HTR-8/SVneo (cell line): ENCODE data around the gene PRKG1.

Experiments
- DNase-seq: peaks from one replicate; pipeline ENCODE4 v3.0.0; 2011; ENCODE audit warnings: low spot score, mixed read lengths; ENCODE audit not compliant: insufficient read length
- FAIRE-seq: peaks from 2 replicates; lab custom pipeline; 2011; peaks lifted over from hg19 to GRCh38; lab: Jason Lieb, UNC

The PRKG1 gene

GRCh38 chr10:51109801-51110533 is 35.7 kb downstream of the PRKG1 start:
- FAIRE-seq (no peak), DNase-seq (no peak)

- DNase-seq (no peak), FAIRE-seq (no peak)
Measured at GRCh38 chr10:51112013-51112412, 37.7 kb downstream of the PRKG1 start.

GRCh38 chr10:51113007-51113406 is 38.7 kb downstream of the PRKG1 start:
- FAIRE-seq (no peak), DNase-seq (no peak)

GRCh38 chr10:51117053-51117660 is 42.9 kb downstream of the PRKG1 start:
- FAIRE-seq (no peak), DNase-seq (no peak)

- DNase-seq (no peak), FAIRE-seq (no peak)
Measured at GRCh38 chr10:51117794-51118193, 43.5 kb downstream of the PRKG1 start.

- DNase-seq (no peak), FAIRE-seq (no peak)
Measured at GRCh38 chr10:51119441-51119840, 45.2 kb downstream of the PRKG1 start.

- no peak for FAIRE-seq
- DNase-seq = no peak
Measured at GRCh38 chr10:51121861-51122260, 47.6 kb downstream of the PRKG1 start.

GRCh38 chr10:51124852-51125251 is 50.6 kb downstream of the PRKG1 start:
- no peak for FAIRE-seq
- no peak for DNase-seq

- FAIRE-seq = no peak
- no peak for DNase-seq
Measured at GRCh38 chr10:51125518-51125917, 51.2 kb downstream of the PRKG1 start.

GRCh38 chr10:51129946-51130544 is 55.8 kb downstream of the PRKG1 start:
- FAIRE-seq (no peak), DNase-seq (no peak)

GRCh38 chr10:51137756-51138529 is 63.7 kb downstream of the PRKG1 start:
- DNase-seq (no peak), FAIRE-seq (no peak)

- FAIRE-seq (no peak), DNase-seq (no peak)
Measured at GRCh38 chr10:51139176-51139575, 64.9 kb downstream of the PRKG1 start.

- DNase-seq (no peak), FAIRE-seq (no peak)
Measured at GRCh38 chr10:51141010-51141409, 66.7 kb downstream of the PRKG1 start.

- FAIRE-seq (no peak), DNase-seq (no peak)
Measured at GRCh38 chr10:51144161-51144781, 70.0 kb downstream of the PRKG1 start.

- no peak for DNase-seq
- FAIRE-seq = no peak
Measured at GRCh38 chr10:51145375-51145774, 71.1 kb downstream of the PRKG1 start.

- DNase-seq = no peak
- FAIRE-seq = no peak
Measured at GRCh38 chr10:51147644-51148399, 73.5 kb downstream of the PRKG1 start.

GRCh38 chr10:51156926-51157325 is 82.6 kb downstream of the PRKG1 start:
- DNase-seq = no peak
- no peak for FAIRE-seq

- no peak for FAIRE-seq
- DNase-seq = no peak
Measured at GRCh38 chr10:51158832-51159231, 84.5 kb downstream of the PRKG1 start.

GRCh38 chr10:51159841-51160240 is 85.6 kb downstream of the PRKG1 start:
- DNase-seq = no peak
- FAIRE-seq = no peak

- no peak for FAIRE-seq
- DNase-seq = no peak
Measured at GRCh38 chr10:51162002-51162401, 87.7 kb downstream of the PRKG1 start.
